Stimulated activated naive CD8-positive, alpha-beta T cell treated with anti-CD3 and anti-CD28 coated beads, Interleukin-15, amount 100 ng/mL, for 72 hours (primary cell): ENCODE measurements around the gene TESK2.
A peak's percentile ranks its signal among the peaks of the same experiment; 100 is the strongest.

Experiments
- ATAC-seq: fragments of 150-1000 bp; cut with Tn5 transposase; 2 replicates; pipeline ENCODE4 v1.10.0; 2021; ENCODE audit warnings: mild to moderate bottlenecking, moderate library complexity
- DNase-seq, 2 donors: peaks; one replicate each; pipeline ENCODE4 v3.0.0; 2021 to 2022
- H3K27ac Mint-ChIP-seq, 2 donors: one replicate each; pipeline ENCODE4 v1.8.0; 2022; ENCODE audit warnings: mild to moderate bottlenecking in 2 of 2, mixed read lengths in 2 of 2, moderate library complexity in 2 of 2
- H3K27me3 Mint-ChIP-seq: one replicate; pipeline ENCODE4 v1.8.0; 2022; ENCODE audit warnings: mixed read lengths
- H3K4me1 Mint-ChIP-seq: one replicate; pipeline ENCODE4 v1.8.0; 2022; ENCODE audit warnings: mild to moderate bottlenecking, mixed read lengths
- H3K4me3 Mint-ChIP-seq, 2 donors: one replicate each; pipeline ENCODE4 v1.8.0; 2022; ENCODE audit warnings: mild to moderate bottlenecking in 2 of 2, mixed read lengths in 2 of 2, moderate library complexity in 1 of 2
- H3K9me3 Mint-ChIP-seq, 2 donors: one replicate each; pipeline ENCODE4 v1.8.0; 2022; ENCODE audit warnings: mixed read lengths in 2 of 2

Gene TESK2

DNA sequence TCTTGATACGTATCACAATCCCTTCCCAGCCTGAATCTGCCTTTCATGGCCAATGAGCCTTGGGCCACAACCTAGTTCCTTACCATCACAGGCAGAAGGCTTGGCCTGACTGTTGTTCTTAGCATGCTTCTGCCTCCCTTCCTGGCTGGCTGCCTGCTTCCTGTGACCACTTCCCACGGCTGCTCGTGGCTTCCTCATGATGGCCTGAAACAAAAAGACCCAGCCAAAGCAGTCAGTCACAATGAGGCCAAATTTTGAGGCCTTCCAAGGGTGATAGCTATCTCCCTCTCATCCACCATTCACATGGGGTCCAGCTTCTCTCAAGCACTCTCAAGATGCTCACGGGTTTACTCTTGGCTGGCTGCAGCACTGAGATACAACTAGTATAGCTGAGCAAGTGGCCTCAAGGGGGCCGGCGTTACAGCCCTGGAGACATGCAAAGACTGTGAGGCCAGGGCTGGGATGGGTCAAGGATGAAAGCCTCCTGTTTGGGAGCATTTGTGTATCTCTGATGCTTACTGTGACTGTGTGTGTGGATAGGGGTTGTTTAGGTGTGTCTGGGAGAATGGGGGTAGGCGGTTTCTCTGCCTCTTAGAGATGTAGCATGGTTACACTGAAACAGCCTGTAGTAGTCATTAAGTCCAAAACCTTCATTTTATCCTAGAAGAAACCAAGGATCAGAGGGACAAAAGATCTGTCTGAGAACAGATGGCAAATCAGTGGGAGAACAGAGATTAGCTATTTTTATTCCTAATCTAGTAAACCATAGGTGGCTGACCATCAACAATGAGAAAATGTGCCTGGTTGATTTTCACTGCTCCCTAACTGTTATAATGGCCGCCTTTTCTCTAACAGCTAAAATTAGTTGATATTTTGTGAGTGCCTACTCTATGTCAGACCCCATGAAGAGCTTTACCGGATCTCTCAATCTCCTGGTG lies 156.4 kb downstream of the TESK2 start:
- Mint-ChIP-seq H3K27me3 (no peaks in the 10 kb centered on the region), H3K4me3 (no peak overlapping the region), H3K27ac (peak overlapping the region; percentile 20 to 75), H3K9me3 (peaks cover 8 to 10% of the 10 kb centered on the region in 2 donors), H3K4me1 (peaks cover 35% of the 10 kb centered on the region)
- ATAC-seq (no peak), DNase-seq (no peak)

DNA sequence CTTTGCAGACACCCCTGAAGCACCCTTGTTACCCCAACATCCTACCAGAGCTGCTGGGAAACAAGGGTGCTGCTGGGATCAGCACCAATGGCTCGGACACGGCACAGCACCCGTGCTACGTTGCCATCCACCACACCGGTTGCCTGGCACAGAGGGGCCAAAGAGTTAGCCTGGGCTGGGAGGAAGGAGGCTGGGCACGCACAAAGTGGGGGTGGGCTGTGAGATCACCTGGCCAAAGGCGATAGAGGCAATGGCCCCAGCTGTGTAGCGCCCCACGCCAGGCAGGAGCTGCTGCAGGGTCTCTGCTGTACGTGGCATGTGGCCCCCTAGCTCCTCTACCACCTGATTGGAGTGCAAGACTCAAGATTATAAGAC lies 158.6 kb downstream of the TESK2 start:
- H3K27me3 Mint-ChIP-seq, result no peaks in the 10 kb centered on the region
- peaks cover 39% of the 10 kb centered on the region for H3K4me1 Mint-ChIP-seq
- H3K27ac Mint-ChIP-seq, result no peak overlapping the region
- no peak for DNase-seq
- H3K4me3 Mint-ChIP-seq, result no peak overlapping the region
- ATAC-seq, result no peak
- H3K9me3 Mint-ChIP-seq, result no peaks in the 10 kb centered on the region

DNA sequence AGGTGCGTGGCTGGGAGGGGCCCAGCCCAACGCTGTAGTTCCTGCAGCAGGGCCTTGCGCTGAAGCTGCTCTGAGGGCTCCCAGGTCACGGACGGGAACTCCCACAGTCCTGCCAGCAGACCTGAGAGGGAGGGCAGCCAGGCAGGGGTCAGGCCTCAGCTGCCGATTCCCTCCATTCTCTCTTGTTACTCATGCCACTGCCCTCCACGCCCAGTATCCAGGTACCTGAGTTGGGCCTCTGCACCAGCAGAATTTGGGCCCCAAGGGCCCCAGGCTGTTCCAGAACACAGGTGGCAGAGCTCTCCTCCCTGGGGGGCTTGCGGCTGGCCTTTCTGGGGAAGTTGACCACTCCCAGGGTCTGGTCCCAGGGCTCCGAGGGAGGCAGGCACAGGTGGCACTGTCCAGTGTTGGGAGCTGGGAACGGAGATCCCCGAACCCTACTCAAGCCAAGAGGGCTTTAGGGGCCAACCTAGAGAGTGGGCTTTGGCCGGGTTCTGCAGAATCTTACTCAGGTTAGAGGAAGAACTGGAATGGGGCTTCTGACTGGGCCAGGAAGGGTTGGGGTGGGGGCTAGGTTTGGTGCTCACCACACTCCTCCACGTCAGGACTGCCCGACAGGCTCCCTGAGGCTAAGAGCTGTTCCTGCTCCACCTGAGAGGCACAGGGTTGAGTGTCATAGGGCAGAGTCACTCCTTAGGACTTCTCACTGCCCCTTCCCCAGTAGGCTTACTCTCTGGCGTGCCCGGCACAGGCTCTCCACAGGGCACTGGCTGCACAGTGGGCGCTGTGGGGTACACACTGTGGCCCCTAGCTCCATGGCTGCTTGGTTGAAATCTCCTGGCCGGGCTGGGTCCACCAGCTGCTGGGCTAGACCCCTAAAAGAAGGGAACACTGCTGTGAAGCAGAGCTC lies 159.3 kb downstream of the TESK2 start:
- Mint-ChIP-seq H3K9me3 (no peaks in the 10 kb centered on the region), H3K27me3 (no peaks in the 10 kb centered on the region), H3K27ac (no peak overlapping the region), H3K4me3 (no peak overlapping the region), H3K4me1 (peaks cover 38% of the 10 kb centered on the region)
- DNase-seq, result no peak
- no peak for ATAC-seq

DNA sequence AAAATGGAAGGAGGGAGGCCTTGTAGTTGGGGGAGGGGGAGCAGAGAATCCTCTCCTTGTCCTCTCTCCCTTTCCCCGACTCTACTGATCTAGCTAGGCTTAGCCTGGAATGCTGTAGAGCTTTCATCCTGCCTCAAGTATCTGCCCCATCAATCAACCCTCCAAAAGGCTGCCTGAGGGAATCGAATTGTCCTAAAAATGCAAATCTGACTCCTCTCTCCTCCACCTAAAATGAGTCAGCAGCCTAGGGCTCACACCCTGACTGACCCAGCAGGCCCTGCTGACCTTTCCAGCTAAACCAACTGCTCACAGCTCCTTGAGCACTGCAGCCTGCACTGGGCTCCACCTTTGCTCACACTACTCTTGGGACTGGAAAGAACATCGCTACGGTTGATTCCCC lies 161.5 kb downstream of the TESK2 start:
- H3K27ac Mint-ChIP-seq, result peak overlapping the region in 1 of 2 donors; percentile 76
- ATAC-seq (no peak), DNase-seq (no peak)
- H3K4me3 Mint-ChIP-seq, result peak overlapping the region in 1 of 2 donors; percentile 90
- H3K4me1 Mint-ChIP-seq, result peaks cover 34% of the 10 kb centered on the region
- H3K27me3 Mint-ChIP-seq, result no peaks in the 10 kb centered on the region
- H3K9me3 Mint-ChIP-seq, result no peaks in the 10 kb centered on the region

DNA sequence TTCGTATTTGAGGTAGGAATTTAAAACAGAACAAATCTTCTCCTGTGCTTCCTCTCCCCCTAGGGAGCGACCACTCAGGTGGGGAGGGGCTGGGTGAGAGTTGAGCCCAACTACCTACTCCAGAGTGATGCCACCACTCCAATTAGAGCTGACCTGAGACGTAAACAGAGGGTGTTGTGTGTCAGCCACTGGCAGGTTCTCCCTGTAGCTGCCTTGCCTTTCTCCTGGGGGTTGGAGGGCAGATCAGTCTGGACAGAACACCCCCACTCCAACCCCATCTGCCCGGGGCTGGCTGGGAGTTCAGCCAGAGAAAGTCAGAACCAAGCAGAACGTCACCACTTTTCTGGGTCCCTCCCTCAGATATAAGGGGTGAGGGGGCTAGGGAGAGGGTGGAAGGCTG lies 162.3 kb downstream of the TESK2 start:
- Mint-ChIP-seq H3K4me3 (peak overlapping the region; percentile 86 to 90), H3K27ac (peak overlapping the region; percentile 50 to 72), H3K4me1 (peaks cover 30% of the 10 kb centered on the region), H3K27me3 (no peaks in the 10 kb centered on the region), H3K9me3 (no peaks in the 10 kb centered on the region)
- ATAC-seq, result no peak
- no peak for DNase-seq

DNA sequence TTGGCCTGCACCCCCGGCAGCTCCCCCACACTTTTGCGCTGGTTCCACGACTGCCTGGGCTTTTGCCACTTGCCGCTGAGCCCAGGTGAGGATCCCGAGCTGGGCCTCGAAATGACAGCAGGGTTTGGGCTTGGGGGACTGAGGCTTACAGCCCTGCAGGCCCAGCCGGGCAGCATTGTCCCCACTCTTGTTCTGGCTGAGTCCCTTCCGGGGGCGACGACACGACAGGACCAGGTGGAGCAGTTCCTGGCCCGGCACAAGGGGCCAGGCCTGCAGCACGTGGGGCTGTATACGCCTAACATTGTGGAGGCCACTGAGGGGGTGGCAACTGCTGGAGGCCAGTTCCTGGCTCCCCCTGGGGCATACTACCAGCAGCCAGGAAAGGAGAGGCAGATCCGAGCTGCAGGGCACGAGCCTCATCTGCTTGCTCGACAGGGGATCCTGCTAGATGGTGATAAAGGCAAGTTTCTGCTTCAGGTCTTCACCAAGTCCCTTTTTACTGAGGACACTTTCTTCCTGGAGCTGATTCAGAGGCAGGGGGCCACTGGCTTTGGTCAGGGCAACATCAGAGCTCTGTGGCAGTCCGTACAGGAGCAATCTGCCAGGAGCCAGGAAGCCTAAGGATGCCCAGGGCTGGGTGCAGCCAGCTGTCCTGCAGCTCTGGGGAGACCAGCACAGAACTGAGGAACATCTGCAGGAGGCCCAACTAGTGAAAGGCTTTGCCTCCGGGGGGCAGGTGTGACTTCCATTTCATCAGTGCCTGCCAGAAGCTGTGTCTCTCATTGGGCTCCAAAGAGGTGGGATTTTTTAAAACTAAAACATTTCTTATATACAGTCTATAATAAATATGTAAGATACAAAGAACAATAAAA lies 163.1 kb downstream of the TESK2 start:
- peaks cover 30% of the 10 kb centered on the region for H3K4me1 Mint-ChIP-seq
- no peaks in the 10 kb centered on the region for H3K9me3 Mint-ChIP-seq
- ATAC-seq (no peak), DNase-seq (peak in 1 of 2 donors; percentile 14)
- no peaks in the 10 kb centered on the region for H3K27me3 Mint-ChIP-seq
- peak overlapping the region; percentile 46 to 88 for H3K27ac Mint-ChIP-seq
- peak overlapping the region; percentile 86 to 90 for H3K4me3 Mint-ChIP-seq

DNA sequence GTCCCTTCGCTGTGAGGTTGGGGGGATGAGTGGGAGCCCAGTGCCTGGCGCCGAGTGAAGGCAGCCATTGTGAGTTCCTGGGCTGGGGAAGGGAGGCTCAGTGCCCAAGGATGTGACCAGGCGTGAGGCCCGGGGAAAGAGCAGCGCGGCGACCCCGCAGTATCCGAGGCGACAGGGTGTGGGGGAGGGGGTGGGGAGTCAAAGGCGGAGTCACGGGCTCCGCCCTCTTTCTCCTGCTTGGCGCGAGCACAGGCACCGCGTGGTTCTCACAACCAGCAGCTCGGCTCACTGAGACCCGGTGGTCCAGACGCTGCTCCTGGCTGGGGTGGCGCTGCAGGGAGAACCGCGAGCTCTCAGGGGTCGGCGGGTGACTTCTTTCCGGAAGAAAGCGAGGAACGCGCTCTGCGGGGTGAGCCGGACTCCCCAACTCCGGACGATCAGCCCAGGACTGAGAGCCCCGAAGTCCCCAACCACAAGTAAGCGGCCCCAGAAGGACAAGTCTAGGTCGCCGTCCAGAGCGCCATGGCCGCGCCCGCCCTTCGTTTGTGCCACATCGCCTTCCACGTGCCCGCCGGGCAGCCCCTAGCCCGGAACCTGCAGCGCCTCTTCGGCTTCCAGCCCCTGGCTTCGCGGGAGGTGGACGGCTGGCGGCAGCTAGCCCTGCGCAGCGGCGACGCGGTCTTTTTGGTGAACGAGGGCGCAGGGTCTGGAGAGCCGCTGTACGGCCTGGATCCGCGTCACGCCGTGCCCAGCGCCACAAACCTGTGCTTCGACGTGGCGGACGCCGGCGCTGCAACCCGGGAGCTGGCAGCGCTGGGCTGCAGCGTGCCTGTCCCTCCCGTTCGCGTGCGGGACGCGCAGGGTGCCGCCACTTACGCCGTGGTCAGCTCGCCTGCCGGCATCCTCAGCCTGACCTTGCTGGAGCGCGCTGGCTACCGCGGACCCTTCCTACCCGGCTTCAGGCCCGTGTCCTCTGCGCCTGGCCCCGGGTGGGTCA lies 164.0 kb downstream of the TESK2 start, which contains the start of gene HPDL:
TSS of gene HPDL (plus strand) at position 269 of the 997 bp plus-strand sequence. CDS start at position 523, 254 bp downstream.
- DNase-seq (peak; percentile 63 to 81), ATAC-seq (peak; percentile 94)
- H3K9me3 Mint-ChIP-seq, result no peaks in the 10 kb centered on the region
- no peaks in the 10 kb centered on the region for H3K27me3 Mint-ChIP-seq
- peak within 1 kb of the TSS; percentile 86 to 90 for H3K4me3 Mint-ChIP-seq
- peaks cover 30% of the 10 kb centered on the region for H3K4me1 Mint-ChIP-seq
- peak within 1 kb of the TSS; percentile 89 to 94 for H3K27ac Mint-ChIP-seq

DNA sequence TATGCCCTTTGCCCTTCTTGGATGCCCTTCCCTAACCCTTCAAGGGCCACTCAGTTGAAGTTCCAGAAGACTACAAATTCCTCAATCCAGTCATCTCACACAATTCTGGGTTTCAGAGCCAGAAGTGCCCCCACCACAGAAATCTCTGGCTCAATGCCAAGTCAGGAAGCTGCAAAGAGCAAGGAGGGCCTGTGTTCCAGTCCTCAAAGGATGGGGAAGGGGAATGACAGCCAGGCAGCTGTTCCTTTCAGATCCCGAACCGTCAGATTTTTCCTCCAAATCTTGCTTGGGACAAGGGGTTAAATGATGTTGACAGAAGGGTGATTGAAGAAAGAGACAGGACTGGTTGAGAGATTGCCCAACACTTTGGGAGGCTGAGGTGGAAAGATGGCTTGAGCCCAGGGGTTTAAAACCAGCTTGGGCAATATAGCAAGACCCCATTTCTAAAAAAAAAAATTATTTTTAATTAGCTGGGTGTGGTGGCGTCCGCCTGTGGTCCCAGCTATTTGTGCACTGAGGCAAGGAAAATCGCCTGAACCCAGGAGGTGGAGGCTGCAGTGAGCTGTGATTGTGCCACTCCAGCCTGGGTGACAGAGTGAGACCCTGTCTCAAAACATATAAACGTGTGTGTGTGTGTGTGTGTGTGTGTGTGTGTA lies 165.0 kb downstream of the TESK2 start:
- H3K27me3 Mint-ChIP-seq, result no peaks in the 10 kb centered on the region
- no peaks in the 10 kb centered on the region for H3K9me3 Mint-ChIP-seq
- DNase-seq (no peak), ATAC-seq (no peak)
- peak overlapping the region; percentile 89 to 94 for H3K27ac Mint-ChIP-seq
- peaks cover 30% of the 10 kb centered on the region for H3K4me1 Mint-ChIP-seq
- H3K4me3 Mint-ChIP-seq, result peak overlapping the region; percentile 86 to 90

DNA sequence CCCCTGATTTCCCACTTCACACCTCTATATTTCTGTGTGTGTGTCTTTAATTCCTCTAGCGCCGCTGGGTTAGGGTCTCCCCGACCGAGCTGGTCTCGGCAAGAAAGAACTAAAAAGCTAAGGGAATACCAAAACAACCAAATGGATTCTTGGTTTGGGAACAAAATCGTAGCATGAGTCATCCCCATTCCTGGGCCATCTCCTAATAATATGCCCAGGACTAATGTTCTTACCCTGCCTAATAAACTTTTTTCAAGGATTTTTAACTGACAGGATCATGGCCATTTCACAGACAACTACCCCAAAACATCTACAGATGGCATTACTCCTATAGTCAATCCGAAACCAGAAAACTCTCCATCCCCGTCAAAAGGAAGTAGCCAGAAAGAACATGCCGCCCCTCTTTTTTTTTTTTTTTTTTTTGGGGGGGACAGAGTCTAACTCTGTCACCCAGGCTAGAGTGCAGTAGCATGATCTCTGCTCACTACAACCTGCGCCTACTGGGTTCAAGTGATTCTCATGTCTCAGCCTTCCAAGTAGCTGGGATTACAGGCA lies 168.4 kb downstream of the TESK2 start:
- Mint-ChIP-seq H3K9me3 (no peaks in the 10 kb centered on the region), H3K4me1 (peaks cover 7% of the 10 kb centered on the region), H3K27ac (no peak overlapping the region), H3K27me3 (no peaks in the 10 kb centered on the region), H3K4me3 (no peak overlapping the region)
- ATAC-seq (no peak), DNase-seq (no peak)

DNA sequence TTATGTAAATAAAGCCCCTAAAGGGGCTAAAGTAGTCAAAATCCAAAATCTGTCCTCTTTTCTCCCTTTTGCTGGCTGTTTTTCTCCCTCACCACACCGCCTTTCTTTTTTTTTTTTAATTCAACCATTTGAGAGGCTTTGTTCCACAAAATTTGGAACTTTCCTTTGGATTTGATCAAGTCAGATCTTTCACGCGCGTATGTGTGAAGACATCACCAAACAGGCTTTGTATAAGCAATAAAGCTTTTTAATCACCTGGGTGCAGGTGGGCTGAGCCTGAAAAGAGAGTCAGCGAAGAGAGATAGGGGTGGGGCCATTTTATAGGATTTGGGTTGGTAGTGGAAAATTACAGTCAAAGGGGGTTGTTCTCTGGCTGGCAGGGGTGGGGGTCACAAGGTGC lies 169.5 kb downstream of the TESK2 start:
- H3K4me3 Mint-ChIP-seq, result no peak overlapping the region
- H3K9me3 Mint-ChIP-seq, result no peaks in the 10 kb centered on the region
- no peaks in the 10 kb centered on the region for H3K27me3 Mint-ChIP-seq
- H3K4me1 Mint-ChIP-seq, result peaks cover 3% of the 10 kb centered on the region
- no peak for ATAC-seq
- no peak overlapping the region for H3K27ac Mint-ChIP-seq
- DNase-seq, result no peak

DNA sequence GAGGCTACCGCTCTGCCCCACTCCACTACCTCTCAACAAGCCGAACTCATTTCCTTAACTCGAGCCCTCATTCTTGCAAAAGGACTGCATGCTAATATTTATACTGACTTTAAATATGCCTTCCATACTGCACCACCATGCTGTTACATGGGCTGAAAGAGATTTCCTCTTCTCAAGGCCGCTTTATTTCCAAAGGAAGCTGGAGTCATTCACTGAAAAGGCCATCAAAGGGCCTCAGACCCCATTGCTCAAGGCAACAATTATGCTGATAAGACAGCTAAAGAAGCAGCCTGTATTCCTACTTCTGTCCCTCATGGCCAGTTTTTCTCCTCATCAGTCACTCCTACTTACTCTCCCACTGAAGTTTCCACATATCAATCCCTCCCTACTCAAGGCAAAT lies 171.2 kb downstream of the TESK2 start:
- Mint-ChIP-seq H3K27ac (no peak overlapping the region), H3K4me3 (no peak overlapping the region), H3K4me1 (no peaks in the 10 kb centered on the region), H3K27me3 (no peaks in the 10 kb centered on the region), H3K9me3 (no peaks in the 10 kb centered on the region)
- DNase-seq, result no peak
- ATAC-seq, result no peak

DNA sequence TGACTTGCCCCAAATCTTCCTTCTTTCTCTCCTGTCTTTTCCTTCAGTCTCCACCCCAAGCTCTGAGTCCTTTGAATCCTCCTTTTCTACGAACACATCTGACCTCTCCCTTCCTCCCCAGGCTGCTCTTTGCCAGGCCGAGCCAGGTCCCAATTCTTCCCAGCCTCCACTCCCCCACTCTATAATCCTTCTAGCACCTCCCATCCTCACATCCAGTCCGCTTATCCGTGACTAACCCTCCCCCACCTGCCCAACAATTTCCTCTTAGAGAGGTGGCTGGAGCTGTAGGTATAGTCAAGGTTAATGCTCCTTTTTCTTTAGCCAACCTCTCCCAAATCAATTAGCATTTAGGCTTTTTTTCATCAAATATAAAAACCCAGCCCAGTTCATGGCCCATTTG lies 173.8 kb downstream of the TESK2 start:
- Mint-ChIP-seq H3K4me3 (no peak overlapping the region), H3K9me3 (no peaks in the 10 kb centered on the region), H3K4me1 (no peaks in the 10 kb centered on the region), H3K27ac (no peak overlapping the region), H3K27me3 (no peaks in the 10 kb centered on the region)
- ATAC-seq (no peak), DNase-seq (no peak)

DNA sequence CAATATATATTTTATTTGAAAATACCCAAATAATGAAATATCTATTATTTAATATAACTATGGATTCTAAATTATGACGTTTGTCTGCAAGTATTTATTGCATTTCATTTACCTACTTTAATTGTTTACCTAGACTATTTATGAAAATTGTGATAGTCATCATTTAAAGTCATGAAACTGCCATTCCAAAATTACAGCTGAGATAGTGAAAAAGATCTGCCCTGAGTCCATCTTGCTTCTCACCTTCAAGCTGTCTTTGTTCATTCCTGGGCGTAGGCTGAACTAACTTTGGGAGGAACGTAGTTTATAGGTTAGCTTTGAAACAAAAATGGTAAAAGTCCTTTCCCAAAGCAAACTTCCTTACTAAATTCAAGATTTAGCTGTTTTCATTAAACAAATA lies 176.7 kb downstream of the TESK2 start:
- Mint-ChIP-seq H3K27me3 (no peaks in the 10 kb centered on the region), H3K9me3 (no peaks in the 10 kb centered on the region), H3K4me3 (no peak overlapping the region), H3K4me1 (no peaks in the 10 kb centered on the region), H3K27ac (no peak overlapping the region)
- ATAC-seq, result no peak
- DNase-seq, result no peak
